ENCODE measurements around the gene PARD3B. TPM values are rescaled to one million over a fixed set of nuclear protein-coding genes. Genes with fewer than 3 reads are reported as not detected.

PARD3B gene
- total RNA-seq, 4 donors from 2014 or later: 32.6 to 65.7 (median 38.6) TPM

DNA sequence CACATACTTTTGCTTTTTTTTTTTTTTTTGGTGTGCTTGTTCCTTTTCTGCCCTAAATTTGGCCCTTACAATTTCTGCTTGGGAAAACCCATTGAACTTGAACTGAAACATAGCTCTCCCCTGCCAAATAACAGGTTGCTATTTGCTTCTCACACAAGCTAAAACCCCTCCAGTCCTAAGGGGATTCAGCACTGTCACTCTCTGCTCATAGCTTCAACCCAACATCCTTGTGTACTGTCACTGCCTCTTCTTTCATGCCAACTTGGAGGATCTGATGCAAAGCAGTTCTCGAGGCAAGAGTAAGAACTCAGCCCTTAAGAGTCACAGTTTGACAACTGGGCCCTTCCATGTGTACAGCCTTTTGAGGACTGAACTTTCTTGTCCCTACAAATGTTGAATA, 1106.4 kb downstream of the PARD3B start:
- Histone ChIP-seq H3K27ac (no peak overlapping the region), H3K36me3 (no peaks in the 10 kb centered on the region), H3K9me3 (no peaks in the 10 kb centered on the region), H3K4me3 (no peak overlapping the region), H3K4me1 (no peaks in the 10 kb centered on the region), H3K27me3 (no peaks in the 10 kb centered on the region)
- intact Hi-C loops (cut with DNase I; ENCODE audit: low total_unique reads) (no loop called here), in situ Hi-C loops (cut with MboI; ENCODE audit: low pct_ligation_motif_present in 1 of 4, low pct_unique_long_range_greater_than_20kb in 1 of 4, low sequenced_read_pairs in 3 of 4) (loop anchor here in 3 of 4 donors (25.0 kb wide), 3 partner anchors 789 to 1314 kb away; no protein-coding TSS in a partner anchor)
- WGBS, 2 donors (ENCODE audit: low coverage in 1 of 2): 0% methylated on average over 1 of the region's 1 CpG; no CpG with 5 or more reads in 1 of the 2 donors
- no peak for DNase-seq
- no peak for TF ChIP-seq EP300 (IDR thresholded peaks at IDR 0.05; ENCODE audit: low read depth)
- TF ChIP-seq, protein P1, sequence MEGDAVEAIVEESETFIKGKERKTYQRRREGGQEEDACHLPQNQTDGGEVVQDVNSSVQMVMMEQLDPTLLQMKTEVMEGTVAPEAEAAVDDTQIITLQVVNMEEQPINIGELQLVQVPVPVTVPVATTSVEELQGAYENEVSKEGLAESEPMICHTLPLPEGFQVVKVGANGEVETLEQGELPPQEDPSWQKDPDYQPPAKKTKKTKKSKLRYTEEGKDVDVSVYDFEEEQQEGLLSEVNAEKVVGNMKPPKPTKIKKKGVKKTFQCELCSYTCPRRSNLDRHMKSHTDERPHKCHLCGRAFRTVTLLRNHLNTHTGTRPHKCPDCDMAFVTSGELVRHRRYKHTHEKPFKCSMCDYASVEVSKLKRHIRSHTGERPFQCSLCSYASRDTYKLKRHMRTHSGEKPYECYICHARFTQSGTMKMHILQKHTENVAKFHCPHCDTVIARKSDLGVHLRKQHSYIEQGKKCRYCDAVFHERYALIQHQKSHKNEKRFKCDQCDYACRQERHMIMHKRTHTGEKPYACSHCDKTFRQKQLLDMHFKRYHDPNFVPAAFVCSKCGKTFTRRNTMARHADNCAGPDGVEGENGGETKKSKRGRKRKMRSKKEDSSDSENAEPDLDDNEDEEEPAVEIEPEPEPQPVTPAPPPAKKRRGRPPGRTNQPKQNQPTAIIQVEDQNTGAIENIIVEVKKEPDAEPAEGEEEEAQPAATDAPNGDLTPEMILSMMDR (IDR thresholded peaks at IDR 0.05): no peak
- TF ChIP-seq POLR2A (IDR thresholded peaks at IDR 0.05): no peak
- no peak for TF ChIP-seq POLR2AphosphoS5 (IDR thresholded peaks at IDR 0.05)

DNA sequence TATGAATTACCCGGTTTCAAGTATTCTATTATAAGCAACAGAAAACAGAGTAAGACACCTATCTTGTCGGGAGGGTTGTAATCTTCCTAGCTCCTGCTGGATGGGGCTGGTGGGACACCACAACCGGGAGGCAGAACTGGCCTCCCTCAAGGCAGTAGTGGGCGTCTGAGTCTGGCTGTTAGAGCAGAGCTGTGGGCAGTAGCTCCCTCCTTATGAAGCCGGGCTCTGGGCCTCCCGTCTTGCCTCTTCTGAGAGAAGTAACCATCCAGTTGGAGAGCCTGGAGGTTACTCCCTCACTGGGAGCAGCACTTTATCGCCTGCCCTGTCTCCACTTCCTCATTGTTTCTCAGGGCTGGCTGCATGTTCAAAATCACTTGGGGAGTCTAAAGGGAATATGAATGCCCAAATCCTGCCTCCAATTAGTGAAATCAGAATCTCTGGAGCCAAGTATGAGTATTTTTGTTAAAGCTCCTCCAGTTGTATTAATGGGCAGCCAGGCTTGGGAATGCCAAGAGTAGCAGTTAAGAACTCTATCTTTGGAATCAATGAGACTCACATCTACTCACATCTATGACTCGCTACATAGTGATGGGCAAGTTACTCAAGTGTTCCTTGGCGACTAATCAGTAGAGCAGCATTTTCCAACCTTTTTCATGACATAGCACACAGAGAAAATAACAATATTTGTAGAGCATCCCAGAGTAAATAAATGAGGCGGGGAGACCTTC, 1109.8 kb downstream of the PARD3B start:
- no peak overlapping the region for H3K27ac ChIP-seq
- TF ChIP-seq POLR2A (IDR thresholded peaks at IDR 0.05) (no peak), POLR2AphosphoS5 (IDR thresholded peaks at IDR 0.05) (no peak), EP300 (IDR thresholded peaks at IDR 0.05; ENCODE audit: low read depth) (no peak)
- TF ChIP-seq, protein P1 (IDR thresholded peaks at IDR 0.05): no peak
- intact Hi-C loops (cut with DNase I; ENCODE audit: low total_unique reads): no loop called here
- no peak for DNase-seq
- peaks cover 0 to 5% (median under 1%) of the 10 kb centered on the region in 4 donors for H3K4me1 ChIP-seq
- in situ Hi-C loops (cut with MboI; ENCODE audit: low pct_ligation_motif_present in 1 of 4, low pct_unique_long_range_greater_than_20kb in 1 of 4, low sequenced_read_pairs in 3 of 4): loop anchor here in 3 of 4 donors (25.0 kb wide), 3 partner anchors 793 to 1318 kb away; no protein-coding TSS in a partner anchor
- no peaks in the 10 kb centered on the region for H3K9me3 ChIP-seq
- H3K4me3 ChIP-seq: no peak overlapping the region
- no peaks in the 10 kb centered on the region for H3K27me3 ChIP-seq
- 83 to 87% methylated on average over 3 to 10 of the region's 10 CpGs for WGBS, 2 donors (ENCODE audit: low coverage in 1 of 2)
- H3K36me3 ChIP-seq: no peaks in the 10 kb centered on the region

GRCh38 chr2:205655779-205656456, 1110.6 kb downstream of the PARD3B start:
- no peak overlapping the region for H3K27ac ChIP-seq
- intact Hi-C loops (cut with DNase I; ENCODE audit: low total_unique reads) (no loop called here), in situ Hi-C loops (cut with MboI; ENCODE audit: low pct_ligation_motif_present in 1 of 4, low pct_unique_long_range_greater_than_20kb in 1 of 4, low sequenced_read_pairs in 3 of 4) (loop anchor here in 3 of 4 donors (25.0 kb wide), 3 partner anchors 794 to 1319 kb away; no protein-coding TSS in a partner anchor)
- TF ChIP-seq EP300 (IDR thresholded peaks at IDR 0.05; ENCODE audit: low read depth): no peak
- TF ChIP-seq, protein P1 (IDR thresholded peaks at IDR 0.05): no peak
- TF ChIP-seq POLR2AphosphoS5 (IDR thresholded peaks at IDR 0.05): no peak
- no peak for TF ChIP-seq POLR2A (IDR thresholded peaks at IDR 0.05)
- no peak overlapping the region for H3K4me3 ChIP-seq
- H3K27me3 ChIP-seq: no peaks in the 10 kb centered on the region
- peaks cover 0 to 8% (median 2%) of the 10 kb centered on the region in 4 donors for H3K4me1 ChIP-seq
- H3K36me3 ChIP-seq: no peaks in the 10 kb centered on the region
- no peak for DNase-seq
- no peaks in the 10 kb centered on the region for H3K9me3 ChIP-seq
- 78 to 92% methylated on average over 5 to 6 of the region's 6 CpGs for WGBS, 2 donors (ENCODE audit: low coverage in 1 of 2)

DNA sequence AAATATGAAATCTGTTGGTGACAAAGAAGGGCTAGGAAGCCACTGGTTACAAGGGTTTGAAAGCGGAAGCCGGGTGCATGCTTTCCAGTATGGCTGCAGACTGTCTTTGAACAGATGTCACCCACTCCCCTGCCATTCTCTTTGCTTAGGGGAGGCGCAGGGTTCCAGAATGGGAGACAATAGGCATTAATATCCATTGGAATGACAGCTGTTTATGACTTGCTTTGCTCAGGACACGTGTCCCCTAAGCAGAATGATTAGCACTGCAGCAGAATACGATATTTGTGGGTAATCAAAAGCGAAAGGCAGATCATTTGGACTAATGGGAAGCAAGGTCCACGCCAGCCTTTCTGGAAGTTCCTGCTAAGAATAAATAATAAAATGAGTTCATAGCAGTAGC, 1111.2 kb downstream of the PARD3B start:
- intact Hi-C loops (cut with DNase I; ENCODE audit: low total_unique reads): no loop called here
- Histone ChIP-seq H3K36me3 (no peaks in the 10 kb centered on the region), H3K27ac (no peak overlapping the region), H3K27me3 (no peaks in the 10 kb centered on the region), H3K4me3 (no peak overlapping the region), H3K9me3 (no peaks in the 10 kb centered on the region), H3K4me1 (peaks cover 0 to 8% (median 2%) of the 10 kb centered on the region in 4 donors)
- in situ Hi-C loops (cut with MboI; ENCODE audit: low pct_ligation_motif_present in 1 of 4, low pct_unique_long_range_greater_than_20kb in 1 of 4, low sequenced_read_pairs in 3 of 4): loop anchor here in 3 of 4 donors (25.0 kb wide), 3 partner anchors 794 to 1319 kb away; no protein-coding TSS in a partner anchor
- DNase-seq: no peak
- TF ChIP-seq EP300 (IDR thresholded peaks at IDR 0.05; ENCODE audit: low read depth) (no peak), POLR2A (IDR thresholded peaks at IDR 0.05) (no peak), POLR2AphosphoS5 (IDR thresholded peaks at IDR 0.05) (no peak)
- TF ChIP-seq, protein P1 (IDR thresholded peaks at IDR 0.05): no peak
- 66 to 79% methylated on average over 5 to 7 of the region's 7 CpGs for whole genome bisulfite sequencing, 2 donors (ENCODE audit: low coverage in 1 of 2)

All from transverse colon (tissue), 4 donors.